Bronchus fibroblast of lung (primary cell): Measurements from ENCODE around the gene RBM23. TPM values are rescaled to one million over a fixed set of nuclear protein-coding genes. Genes with fewer than 3 reads are reported as not detected.

Source experiments
- total RNA-seq: library from RNA; depleted of rRNA; stranded (reverse); fragments of >200 nt; gene quantifications from 2 replicates; pipeline ENCODE4 v1.2.3, GENCODE V29; 2015

RBM23 gene
- 61.4 and 61.8 TPM in 2 replicates for total RNA-seq

DNA sequence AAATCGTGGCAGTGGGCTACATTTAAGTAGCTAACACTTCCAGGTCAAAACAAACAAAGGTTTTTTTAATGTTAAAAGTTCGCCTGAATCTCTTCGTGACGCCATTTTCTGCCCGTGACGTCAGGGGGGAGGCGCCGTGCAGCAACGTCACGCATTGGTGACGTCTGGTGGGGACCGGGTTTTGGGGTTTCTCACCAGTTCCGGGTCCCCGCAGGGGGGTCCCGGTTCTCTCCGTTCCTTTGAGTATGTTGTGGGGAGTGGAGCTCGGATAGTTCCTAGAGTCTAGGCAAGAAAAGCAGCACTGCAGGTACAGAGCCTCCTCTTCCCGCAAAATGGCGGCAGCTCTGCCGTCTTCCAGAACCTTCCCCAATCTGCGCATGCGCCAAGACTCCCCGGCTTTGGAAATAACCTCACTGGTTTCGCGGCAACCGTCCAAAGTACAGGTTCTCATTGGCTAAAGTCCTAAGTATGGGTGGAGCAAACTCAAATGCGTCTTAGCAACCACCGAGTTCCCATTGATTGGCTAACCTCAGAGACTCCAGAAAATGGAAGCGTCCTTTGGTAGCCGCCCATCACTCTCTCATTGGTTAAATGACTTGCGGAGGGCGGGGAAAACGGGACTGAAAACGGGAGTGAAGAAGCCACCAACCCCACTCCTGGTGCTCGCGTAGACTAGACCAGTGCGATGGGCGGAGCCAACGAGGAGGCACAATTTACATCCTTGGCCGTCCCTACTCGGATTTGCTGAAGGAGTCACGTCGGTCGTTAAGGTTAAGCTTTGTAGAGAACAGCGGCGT, at the start of gene RBM23:
Gene RBM23, minus strand, starts transcription at position 346 of the 797 bp plus-strand sequence.

DNA sequence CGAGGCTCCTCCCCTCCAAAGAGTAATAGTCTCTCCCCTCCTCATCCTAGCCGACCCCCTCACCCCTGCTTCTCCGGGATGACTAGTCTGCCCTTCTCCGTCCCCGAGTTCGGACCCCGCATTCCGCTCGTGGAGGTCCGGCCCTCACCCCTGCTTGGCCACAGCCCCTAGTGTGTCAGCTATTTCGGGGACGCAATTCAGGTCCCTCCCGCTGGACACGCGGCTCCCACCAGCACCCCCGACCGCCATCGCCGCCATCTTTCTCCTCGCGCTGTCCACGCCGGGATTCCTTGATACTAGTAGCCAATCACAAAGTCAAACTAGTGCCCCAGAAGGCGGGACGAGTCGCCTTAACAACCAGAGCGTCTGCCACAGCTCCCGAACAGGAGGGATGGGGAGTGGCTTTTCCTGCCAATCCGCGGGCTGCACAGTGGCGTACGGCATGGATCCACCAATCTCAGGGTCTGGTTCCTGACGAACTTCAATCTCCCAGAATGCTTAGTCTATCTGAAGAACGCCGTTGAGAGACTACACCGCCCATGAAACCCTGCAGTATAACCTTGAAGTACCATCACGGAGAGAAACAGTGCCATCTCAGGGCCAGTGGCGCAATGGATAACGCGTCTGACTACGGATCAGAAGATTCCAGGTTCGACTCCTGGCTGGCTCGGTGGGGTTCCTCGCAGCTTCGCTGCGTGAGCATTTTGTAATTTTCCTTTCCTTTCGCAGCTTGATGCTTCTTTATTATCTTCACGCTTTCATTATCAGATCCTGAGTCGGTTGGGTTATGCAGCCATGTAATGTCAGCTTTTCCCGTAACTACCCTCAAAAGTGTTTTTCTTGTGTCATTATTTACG, 10.4 kb upstream of the RBM23 start, which contains the start of gene PRMT5:
Gene PRMT5, minus strand, starts transcription at position 273 of the 857 bp plus-strand sequence. Its CDS starts 15 bp downstream, at position 258.

DNA sequence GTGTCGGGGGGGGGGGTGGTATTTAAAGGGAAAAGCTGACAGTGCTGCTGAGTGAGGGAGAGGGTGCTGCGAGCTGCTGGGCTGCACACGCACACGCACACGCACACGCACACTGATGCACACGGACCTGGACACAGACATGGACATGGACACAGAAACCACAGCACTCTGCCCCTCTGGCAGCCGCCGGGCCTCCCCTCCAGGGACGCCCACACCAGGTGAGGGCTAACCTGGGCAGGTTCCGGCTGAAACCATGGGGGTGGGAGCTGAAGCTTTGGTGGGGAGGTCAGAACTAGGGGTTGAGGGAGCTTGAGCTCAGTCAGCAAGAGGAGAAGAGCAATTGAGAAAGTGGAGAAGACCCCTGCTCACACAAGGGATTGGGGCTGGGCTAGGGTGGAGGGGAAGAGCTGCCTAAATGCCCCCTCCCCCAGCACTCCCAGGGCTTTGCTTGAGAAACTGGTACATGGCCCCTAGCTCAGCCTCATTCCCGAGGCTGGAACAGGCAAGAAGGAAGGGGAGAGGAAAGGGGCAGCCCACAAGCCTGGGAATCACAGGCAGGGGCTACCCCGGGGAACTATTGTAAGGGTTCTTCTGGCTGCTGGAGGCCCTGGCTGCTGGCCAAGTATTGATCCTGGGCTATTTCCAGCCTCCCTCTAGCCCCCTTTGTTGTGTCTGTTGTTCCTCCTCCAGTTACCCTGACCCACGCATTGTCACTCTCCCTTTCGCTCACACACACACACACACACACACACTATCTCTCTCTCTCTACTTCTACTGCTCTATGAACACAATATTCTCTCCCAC, 35.6 kb downstream of the RBM23 start, which contains the start of gene REM2:
Gene REM2, plus strand, starts transcription at position 50 of the 804 bp plus-strand sequence. Its CDS starts 66 bp downstream, at position 116.

DNA sequence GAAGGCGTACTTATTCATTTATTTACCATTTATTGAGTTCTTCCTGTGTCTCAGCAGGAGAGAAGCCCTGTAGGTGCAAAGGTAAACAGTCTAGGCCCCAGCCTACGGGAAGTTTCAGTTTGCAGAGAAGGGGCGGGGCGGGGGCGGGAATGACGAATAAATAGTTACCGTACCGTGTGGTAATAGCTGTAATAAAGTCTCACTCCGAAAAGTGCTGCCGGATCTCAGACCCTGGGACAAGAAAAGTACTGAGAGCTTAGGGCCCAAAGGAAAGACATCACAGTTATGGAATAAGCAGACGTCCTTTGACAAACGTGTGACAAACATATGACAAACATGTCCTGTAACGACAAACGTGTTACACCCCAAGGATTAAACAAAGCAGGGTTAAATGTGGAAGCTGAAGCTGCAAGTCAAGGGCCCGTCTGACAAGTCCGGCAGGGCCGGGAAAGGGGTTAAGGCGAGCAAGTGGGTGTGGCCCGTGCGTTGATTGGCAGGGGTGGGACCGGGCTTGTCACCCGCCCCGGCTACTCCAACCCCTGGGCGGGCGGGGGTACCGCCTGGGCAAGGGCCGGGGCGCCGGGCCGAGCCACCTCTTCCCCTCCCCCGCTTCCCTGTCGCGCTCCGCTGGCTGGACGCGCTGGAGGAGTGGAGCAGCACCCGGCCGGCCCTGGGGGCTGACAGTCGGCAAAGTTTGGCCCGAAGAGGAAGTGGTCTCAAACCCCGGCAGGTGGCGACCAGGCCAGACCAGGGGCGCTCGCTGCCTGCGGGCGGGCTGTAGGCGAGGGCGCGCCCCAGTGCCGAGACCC, 47.5 kb downstream of the RBM23 start, which contains the start of gene LRP10:
Gene LRP10, plus strand, starts transcription at position 517 of the 809 bp plus-strand sequence. CDS start 564 bp downstream, outside the sequence.

Other genes starting within 250 kb of the RBM23 start
- gene OXA1L, start 152.5 kb downstream of the RBM23 start, total RNA-seq, result 104 and 132 TPM in 2 replicates
- gene SLC7A7, start 103.7 kb downstream of the RBM23 start, total RNA-seq, result 1.3 and 1.5 TPM in 2 replicates
- gene MRPL52, start 89.3 kb downstream of the RBM23 start, total RNA-seq, result 146 and 245 TPM in 2 replicates
- gene MMP14, start 82.6 kb downstream of the RBM23 start, total RNA-seq, result 226 and 239 TPM in 2 replicates
- 52.8 and 53.1 TPM in 2 replicates for gene LRP10, start 47.4 kb downstream of the RBM23 start, total RNA-seq
- gene REM2, start 35.9 kb downstream of the RBM23 start, total RNA-seq, result 0.30 TPM in 1 of 2 replicates, not detected in the other
- gene PRMT5, start 10.2 kb upstream of the RBM23 start, total RNA-seq, result 71.7 and 75.3 TPM in 2 replicates
- 71.3 and 78.2 TPM in 2 replicates for gene HAUS4, start 37.9 kb upstream of the RBM23 start, total RNA-seq
- gene AJUBA, start 63.4 kb upstream of the RBM23 start, total RNA-seq, result 47.9 and 49.3 TPM in 2 replicates
- 18.0 and 22.9 TPM in 2 replicates for gene C14orf93, start 91.0 kb upstream of the RBM23 start, total RNA-seq
- gene PSMB5, start 115.8 kb upstream of the RBM23 start, total RNA-seq, result 311 and 342 TPM in 2 replicates
- gene PSMB11, start 123.1 kb upstream of the RBM23 start, total RNA-seq, result not detected in 2 replicates
- gene CDH24, start 138.4 kb upstream of the RBM23 start, total RNA-seq, result 8.6 and 9.8 TPM in 2 replicates
- gene ACIN1, start 176.0 kb upstream of the RBM23 start, total RNA-seq, result 58.0 and 62.7 TPM in 2 replicates
- 55.6 and 72.1 TPM in 2 replicates for gene C14orf119, start 176.4 kb upstream of the RBM23 start, total RNA-seq
- gene CIROP, start 185.8 kb upstream of the RBM23 start, total RNA-seq, result 0.34 and 0.45 TPM in 2 replicates
- not detected in 2 replicates for gene CEBPE, start 200.1 kb upstream of the RBM23 start, total RNA-seq